K562 (cell line): ENCODE measurements around the gene FAM32A. TPM values are rescaled to one million over a fixed set of nuclear protein-coding genes. Genes with fewer than 3 reads are reported as not detected.
A peak's percentile ranks its signal among the peaks of the same experiment; 100 is the strongest.

Experiments
- ADNP ChIP-seq: fragments of 200-800 bp; sonication (Bioruptor generic); IDR thresholded peaks from 2 replicates; pipeline ENCODE4 v1.6.1; 2016; ENCODE audit warnings: missing genetic modification characterization, missing compliant biosample characterization
- BMI1 ChIP-seq: fragments of 150-350 bp; IDR thresholded peaks from 2 replicates; pipeline ENCODE4 v1.6.1; 2014; ENCODE audit warnings: low read length
- BRD9 ChIP-seq: fragments of 450-650 bp; IDR thresholded peaks from 2 replicates; pipeline ENCODE4 v1.6.1; 2018; ENCODE audit warnings: low read depth; ENCODE audit not compliant: partially characterized antibody
- CBFA2T3 ChIP-seq: fragments of 450-650 bp; IDR thresholded peaks from 2 replicates; pipeline ENCODE4 v1.6.1; 2017
- CHD4 ChIP-seq: fragments of 200-600 bp; sonication (generic); IDR thresholded peaks from 3 replicates; pipeline ENCODE4 v1.6.1; 2012; ENCODE audit warnings: low read depth, mild to moderate bottlenecking, mixed read lengths, low read length, inconsistent platforms; ENCODE audit not compliant: insufficient read depth, insufficient replicate concordance, poor library complexity, severe bottlenecking
- E2F3 ChIP-seq: fragments of 250-450 bp; sonication (Bioruptor Pico); IDR thresholded peaks from 2 replicates; pipeline ENCODE4 v1.4.0; 2020; ENCODE audit warnings: mild to moderate bottlenecking
- E2F5 ChIP-seq: sonication (generic); formaldehyde crosslinking; IDR thresholded peaks from 2 replicates; pipeline ENCODE4 v1.8.0; 2022; ENCODE audit warnings: mild to moderate bottlenecking, missing genetic modification reagents
- HDAC2 ChIP-seq: fragments of 450-650 bp; IDR thresholded peaks from 2 replicates; pipeline ENCODE4 v1.6.1; 2016; ENCODE audit warnings: mild to moderate bottlenecking
- HDAC3 ChIP-seq: fragments of 450-650 bp; IDR thresholded peaks from 2 replicates; pipeline ENCODE4 v1.6.1; 2018; ENCODE audit warnings: borderline replicate concordance, mild to moderate bottlenecking, moderate library complexity; ENCODE audit not compliant: partially characterized antibody
- HDAC8 ChIP-seq: fragments of 450-650 bp; IDR thresholded peaks from 2 replicates; pipeline ENCODE4 v1.6.1; 2016; ENCODE audit warnings: mild to moderate bottlenecking, missing genetic modification characterization, moderate library complexity, missing compliant biosample characterization
- HDGF ChIP-seq: fragments of 450-650 bp; IDR thresholded peaks from 2 replicates; pipeline ENCODE4 v1.6.1; 2016
- KDM5B ChIP-seq: fragments of 200-600 bp; sonication (generic); IDR thresholded peaks from 2 replicates; pipeline ENCODE4 v1.6.1; 2012; ENCODE audit warnings: low read depth, mild to moderate bottlenecking, moderate library complexity, low read length, control low read depth, inconsistent platforms; ENCODE audit not compliant: insufficient replicate concordance
- L3MBTL2 ChIP-seq: fragments of 450-650 bp; IDR thresholded peaks from 2 replicates; pipeline ENCODE4 v1.6.1; 2016; ENCODE audit warnings: mild to moderate bottlenecking, moderate library complexity
- MAFK ChIP-seq: IDR thresholded peaks from 2 replicates; pipeline ENCODE4 v1.6.1; 2011; ENCODE audit warnings: low read length, improper control_type of control experiment
- MAX ChIP-seq: sonication (generic); formaldehyde crosslinking; IDR thresholded peaks from 2 replicates; pipeline ENCODE4 v1.9.0; 2022; ENCODE audit warnings: mild to moderate bottlenecking, missing genetic modification reagents
- NFRKB ChIP-seq: fragments of 450-650 bp; IDR thresholded peaks from 2 replicates; pipeline ENCODE4 v1.6.1; 2016; ENCODE audit warnings: low read depth
- RBM39 ChIP-seq: fragments of 200-400 bp; formaldehyde crosslinking; optimal IDR thresholded peaks from 2 replicates; pipeline ENCODE3; 2018; ENCODE audit warnings: low read depth, low read length
- RNF2 ChIP-seq: sonication (generic); IDR thresholded peaks from 2 replicates; pipeline ENCODE4 v1.6.1; 2016
- SMARCE1 ChIP-seq: fragments of 450-650 bp; IDR thresholded peaks from 2 replicates; pipeline ENCODE4 v1.7.1; 2016; ENCODE audit warnings: mild to moderate bottlenecking
- STAT5A ChIP-seq: IDR thresholded peaks from 2 replicates; pipeline ENCODE4 v1.6.1; 2012; ENCODE audit warnings: low read length, inconsistent platforms, borderline replicate concordance
- TCF3 ChIP-seq: sonication (generic); formaldehyde crosslinking; IDR thresholded peaks from 2 replicates; pipeline ENCODE4 v1.4.0; 2020; ENCODE audit warnings: mild to moderate bottlenecking, missing genetic modification reagents
- TFAP4 ChIP-seq: sonication (generic); formaldehyde crosslinking; IDR thresholded peaks from 2 replicates; pipeline ENCODE4 v1.8.0; 2022; ENCODE audit warnings: missing genetic modification reagents, mild to moderate bottlenecking, moderate library complexity, borderline replicate concordance
- TSC22D4 ChIP-seq: fragments of 450-650 bp; IDR thresholded peaks from 2 replicates; pipeline ENCODE4 v1.6.1; 2016; ENCODE audit warnings: missing genetic modification characterization, missing biosample characterization, control low read depth
- ZFP36 ChIP-seq: fragments of 150-350 bp; IDR thresholded peaks from 2 replicates; pipeline ENCODE4 v1.6.1; 2018; ENCODE audit warnings: low read length, low read depth; ENCODE audit not compliant: partially characterized antibody
- ZNF23 ChIP-seq: fragments of 250-450 bp; sonication (Bioruptor Pico); IDR thresholded peaks from 2 replicates; pipeline ENCODE4 v1.4.0; 2020; ENCODE audit warnings: mild to moderate bottlenecking
- ZNF311 ChIP-seq: fragments of 250-450 bp; sonication (Bioruptor Pico); IDR thresholded peaks from 2 replicates; pipeline ENCODE4 v1.4.0; 2020; ENCODE audit warnings: mild to moderate bottlenecking, moderate library complexity
- polyA plus RNA-seq, 8 experiments: library from polyadenylated mRNA; depleted of rRNA in 4 of 8; stranded (reverse) in 5 of 8; unstranded in 3 of 8; fragments of >200 nt; fragmentation: Nextera tagmentation in 2 of 8; fragmentation: Illumina TruSeq in 1 of 8; extraction: Ambion mirVana in 2 of 8; extraction: Trizol in 1 of 8; gene quantifications; 2 replicates each; pipeline versions ENCODE4 v1.2.1 to v1.2.3, GENCODE V29; 2011 to 2014; ENCODE audit warnings: inconsistent platforms in 1 of 8, missing spikeins in 1 of 8
- total RNA-seq, 7 experiments: library from RNA; depleted of rRNA in 6 of 7; stranded (reverse); fragments of >200 nt in 6 of 7; fragmentation: Illumina TruSeq in 2 of 7; extraction: Trizol in 2 of 7; gene quantifications; 2 replicates each; pipeline versions ENCODE4 v1.2.1 to v1.2.3, GENCODE V29; 2011 to 2021; ENCODE audit warnings: low replicate concordance in 1 of 7

FAM32A gene
- total and polyA plus RNA-seq, 9 of the 15 experiments (the other 6 are each of a cell fraction or from before 2014, with no cell fraction given), result 30.7 to 96.7 (median 73.7) TPM

GRCh38 chr19:16141043-16141442 is 44.2 kb upstream of the FAM32A start (continued):
- TF ChIP-seq HDAC8 (tag) (no peak), L3MBTL2 (0 out of 2 replicates have a peak, but pooled peaks have one; percentile 36), HDAC2 (peak; percentile 88), HDAC3 (no peak), ZNF311 (no peak), TSC22D4 (tag) (no peak), SMARCE1 (no peak), TFAP4 (peak; percentile 90), ADNP (tag) (peak; percentile 89), CBFA2T3 (peak; percentile 35), TCF3 (CRISPR knock-in tag) (peak; percentile 6; the same call in 1 of the 2 replicates), RNF2 (peak; percentile 56; the same call in 1 of the 2 replicates), RBM39 (no peak), E2F3 (CRISPR knock-in tag) (no peak), ZFP36 (peak; percentile 96), ZNF23 (CRISPR knock-in tag) (no peak), BRD9 (peak; percentile 91), MAX (CRISPR knock-in tag) (peak; percentile 89), STAT5A (no peak), E2F5 (CRISPR knock-in tag) (no peak), HDGF (peak; percentile 60; the same call in 1 of the 2 replicates), MAFK (no peak), NFRKB (no peak), CHD4 (peak; percentile 96), BMI1 (no peak), KDM5B (no peak)
